Measurements from ENCODE around the gene ITPKB.
"Not testable (repeated sequence)": the region's sequence is repeated elsewhere in the genome, so short reads cannot be mapped to it uniquely, and the experiment has no call there.

ITPKB gene

DNA sequence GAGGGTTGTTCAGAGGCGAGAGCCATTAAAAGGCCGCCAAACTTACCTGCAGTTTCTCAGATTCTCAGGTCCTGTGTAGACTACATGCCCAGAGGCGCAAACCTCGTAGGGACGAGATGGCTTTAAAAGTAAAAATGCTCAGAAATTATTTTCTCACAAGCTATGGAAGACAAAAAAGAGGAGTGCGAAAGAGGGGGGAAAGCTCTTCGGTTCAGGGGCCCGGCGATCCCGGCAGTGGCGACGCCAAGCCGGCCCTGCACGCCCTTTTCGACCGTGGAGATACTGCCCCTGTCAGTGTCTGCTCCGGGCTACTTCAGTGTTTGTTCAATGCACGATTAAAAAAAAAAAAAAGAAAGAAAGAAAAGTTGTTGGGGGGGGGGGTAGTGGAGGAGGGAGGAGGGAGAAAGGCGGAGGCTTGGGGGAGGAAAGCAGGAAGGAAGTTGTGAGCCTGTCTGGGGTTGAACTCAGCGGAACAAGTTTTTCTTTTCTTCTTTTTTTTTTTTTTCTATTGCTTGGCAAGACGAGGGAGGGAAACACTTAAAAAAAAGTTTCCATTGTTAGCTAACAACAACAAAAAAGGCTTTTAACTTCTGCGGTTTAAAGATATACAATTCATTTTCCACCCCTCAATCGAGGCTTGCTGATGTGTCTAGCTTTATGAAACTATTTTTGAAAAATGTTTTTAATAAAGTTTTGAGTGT, at the start of gene ITPKB:
TSS of gene ITPKB (minus strand) at position 288 of the 701 bp plus-strand sequence. CDS start 1,824 bp downstream, outside the sequence.
- no peak for DNase-seq

DNA sequence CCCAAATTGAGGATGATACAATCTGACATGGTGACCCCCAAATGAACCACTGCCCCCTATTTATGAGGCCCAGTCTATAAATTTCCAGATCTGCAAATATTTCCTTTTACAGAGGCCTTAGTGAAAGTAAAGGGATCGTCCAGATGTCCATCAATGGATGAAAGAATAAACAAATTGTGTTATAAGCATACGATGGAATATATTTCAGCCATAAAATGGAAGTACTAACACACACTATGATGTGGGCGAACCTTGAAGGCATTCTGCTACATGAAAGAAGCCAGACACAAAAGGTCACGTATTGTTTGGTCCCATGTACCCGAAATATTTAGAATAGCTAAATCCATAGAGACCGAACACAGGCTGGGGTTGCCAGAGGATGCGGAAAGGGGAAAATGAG, 48.6 kb upstream of the ITPKB start:
- DNase-seq = no peak

DNA sequence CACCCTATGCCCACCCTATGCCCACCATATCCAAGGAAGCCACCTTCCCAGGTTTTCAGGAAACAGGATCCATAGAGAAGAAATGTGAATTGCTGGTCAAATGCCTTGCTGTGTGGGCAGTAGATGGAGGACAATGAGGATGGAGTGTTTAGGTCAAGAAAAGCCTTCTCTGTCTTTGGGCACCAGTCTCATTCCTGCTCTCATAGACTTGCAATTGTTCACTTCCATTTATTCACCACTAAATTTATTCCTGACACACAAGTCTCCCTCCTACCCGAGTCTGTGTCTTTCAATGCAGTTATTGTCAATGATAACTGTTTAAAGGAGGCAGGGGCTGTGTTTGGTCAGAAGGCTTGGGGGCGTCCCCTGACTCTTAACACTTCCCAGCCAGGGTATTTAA, 48.0 kb upstream of the ITPKB start:
- DNase-seq = no peak

DNA sequence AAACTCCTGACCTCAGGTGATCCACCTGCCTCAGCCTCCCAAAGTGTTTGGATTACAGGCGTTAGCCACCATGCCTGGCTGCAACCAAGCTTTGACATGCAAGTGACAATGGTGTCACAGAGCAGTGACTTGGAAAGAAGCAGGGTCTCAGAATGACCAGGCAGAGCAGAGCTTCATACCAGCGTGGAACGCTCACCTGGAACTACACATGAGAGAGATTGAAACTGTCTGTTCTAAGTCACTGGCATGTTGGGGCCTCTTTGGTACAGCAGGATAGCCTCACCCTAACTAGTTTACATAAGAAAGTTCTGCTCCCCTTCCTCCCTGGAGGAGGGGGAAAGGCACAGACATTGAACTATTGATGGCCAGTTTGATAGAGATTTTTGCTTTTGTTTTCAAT, 47.5 kb upstream of the ITPKB start:
- no peak for DNase-seq

DNA sequence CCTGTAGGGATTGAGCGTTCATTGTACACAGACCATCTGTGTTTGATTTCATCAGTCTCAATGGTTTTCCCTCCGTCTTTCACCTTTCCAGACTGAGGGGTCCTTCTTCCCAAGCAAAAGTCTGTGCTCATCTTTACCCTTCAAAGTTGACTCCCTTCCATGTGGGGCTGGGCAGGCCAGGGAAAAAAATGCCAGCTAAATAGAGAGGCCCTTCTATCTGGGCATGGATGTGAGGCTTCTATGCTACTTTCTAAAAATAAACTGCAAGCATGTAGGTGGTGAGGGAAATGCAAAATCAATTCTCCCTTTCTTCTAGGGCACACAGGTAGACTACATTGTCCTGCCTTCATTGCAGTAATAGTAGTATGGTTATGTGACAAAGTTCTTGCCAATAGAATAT, 46.7 kb upstream of the ITPKB start:
- DNase-seq = no peak

DNA sequence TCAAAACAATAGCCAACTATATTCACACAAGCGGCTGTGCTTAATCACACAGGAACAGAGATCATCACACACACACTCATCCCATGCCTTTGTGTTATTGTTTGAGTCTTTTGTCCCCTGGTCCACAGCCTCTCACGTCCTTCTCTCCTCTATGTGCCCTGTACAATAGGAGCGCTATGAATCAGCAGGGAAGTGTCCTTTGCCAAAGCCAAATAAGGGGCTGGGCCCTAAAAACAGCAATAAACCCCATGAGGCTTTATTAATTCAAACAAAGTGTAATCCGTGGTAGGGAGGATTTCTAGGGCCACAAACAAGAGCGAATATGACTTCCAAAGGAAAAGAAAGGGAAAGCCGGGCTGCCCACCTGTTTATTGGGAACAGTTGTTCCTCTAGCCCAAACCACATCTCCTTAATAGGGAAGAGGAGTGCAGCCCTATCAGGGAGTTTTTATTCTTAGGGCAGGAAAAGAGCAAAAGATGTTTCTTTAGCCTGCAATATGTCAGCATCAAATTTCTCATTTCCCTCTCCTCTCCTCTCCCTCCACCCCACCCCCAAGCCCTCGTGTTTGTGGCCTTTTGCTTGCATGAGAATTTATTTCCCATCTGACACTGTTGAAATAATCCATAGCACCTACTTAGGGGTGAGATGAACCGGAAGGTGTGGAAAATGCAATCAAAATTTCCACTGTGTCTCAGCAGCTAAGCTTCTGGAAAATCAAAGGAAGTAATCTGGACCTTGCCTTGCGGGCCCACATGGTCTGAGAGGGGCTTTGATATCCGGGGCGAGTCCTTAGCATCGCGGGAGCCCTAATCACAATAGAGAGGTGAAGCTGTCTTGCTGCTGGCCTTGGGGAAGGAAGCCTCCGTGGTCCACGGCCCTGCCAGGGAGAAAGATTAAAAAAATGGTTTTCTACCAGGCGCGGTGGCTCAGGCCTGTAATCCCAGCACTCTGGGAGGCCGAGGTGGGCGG, 45.3 kb upstream of the ITPKB start:
- no peak for DNase-seq

DNA sequence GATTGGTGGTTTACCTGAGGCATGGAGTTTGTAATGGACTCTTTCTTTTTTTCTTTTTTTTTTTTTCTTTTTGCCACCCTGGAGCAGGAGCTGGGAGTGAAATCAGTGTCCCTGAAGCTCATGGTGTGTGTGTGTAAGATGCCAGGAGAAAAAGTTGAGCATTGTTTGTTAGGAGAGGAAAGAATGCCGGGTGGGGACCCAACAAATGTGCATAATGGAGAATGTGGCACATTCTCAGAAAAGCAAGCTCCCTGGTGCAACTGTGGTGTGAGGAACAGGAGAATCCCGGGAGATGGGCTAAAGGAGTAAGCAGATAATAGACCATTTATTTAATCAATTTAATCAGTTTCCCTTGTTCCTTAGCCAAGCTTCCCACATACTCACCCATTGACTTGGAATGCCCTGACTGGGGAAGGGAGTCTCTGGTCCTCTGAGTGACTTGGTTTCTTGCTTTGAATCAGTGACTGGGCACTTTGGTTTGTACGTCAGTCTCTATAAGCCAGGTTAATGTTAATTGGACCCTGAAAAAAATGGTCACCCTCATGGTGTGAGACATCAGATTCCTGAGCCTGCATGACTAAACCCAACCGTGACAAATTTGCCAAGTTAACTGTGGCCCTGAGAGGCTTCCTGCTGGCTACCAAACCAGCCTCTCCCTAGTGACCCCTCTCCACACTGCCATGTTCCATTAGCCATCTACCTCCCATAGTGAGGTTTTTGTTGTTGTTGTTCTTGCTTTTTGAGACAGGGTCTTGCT, 43.9 kb upstream of the ITPKB start:
- no peak for DNase-seq

DNA sequence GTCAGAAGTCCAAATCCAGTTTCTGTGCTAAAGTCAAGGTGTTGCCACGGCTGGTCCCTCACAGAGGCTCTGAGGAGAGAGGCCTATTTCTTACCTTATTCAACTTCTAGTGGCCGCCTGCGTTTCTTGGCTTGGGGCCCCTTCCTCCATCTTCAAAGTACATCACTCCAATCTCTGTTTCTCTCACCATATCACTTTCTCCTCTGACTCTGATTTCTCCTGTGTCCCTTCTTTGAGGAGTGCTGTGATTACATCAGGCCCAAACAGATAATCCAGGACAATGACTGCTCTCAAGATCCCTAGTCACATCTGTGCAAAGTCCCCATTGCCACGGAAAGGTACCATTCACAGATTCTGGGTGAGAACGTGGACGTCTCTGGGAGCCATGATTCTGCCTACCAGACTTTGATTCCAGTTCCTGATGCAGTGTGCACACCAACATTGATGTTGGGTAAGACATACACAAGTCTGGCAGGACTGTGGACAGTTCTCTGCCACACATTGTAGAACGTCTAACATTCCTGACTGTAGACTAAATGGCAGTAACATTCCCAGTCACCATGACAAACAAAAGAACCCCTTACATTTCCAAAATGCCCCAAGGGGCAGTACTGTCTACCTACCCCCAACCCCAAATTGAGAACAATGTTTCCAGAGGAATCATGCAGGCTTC, 43.0 kb upstream of the ITPKB start:
- DNase-seq = no peak

DNA sequence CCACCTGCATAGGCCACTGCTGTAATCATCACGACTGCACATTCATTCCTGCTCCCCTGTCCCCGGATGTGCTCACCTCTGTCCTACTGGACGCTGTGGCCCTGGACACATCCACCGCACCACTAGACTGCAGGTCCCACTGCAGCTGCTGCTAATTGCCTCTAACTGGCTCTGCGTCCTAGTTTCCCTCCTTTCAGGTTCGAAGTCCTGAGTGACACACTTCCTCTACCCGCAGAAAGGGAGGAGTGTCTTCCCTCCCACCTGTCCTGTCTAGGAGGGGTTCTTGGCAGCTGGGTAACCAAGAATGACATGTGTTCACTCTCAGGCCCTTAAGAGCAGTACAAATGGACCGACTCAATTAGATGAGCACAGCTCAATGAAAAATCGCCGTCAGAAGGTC, 40.5 kb upstream of the ITPKB start:
- DNase-seq = peak; percentile 38

DNA sequence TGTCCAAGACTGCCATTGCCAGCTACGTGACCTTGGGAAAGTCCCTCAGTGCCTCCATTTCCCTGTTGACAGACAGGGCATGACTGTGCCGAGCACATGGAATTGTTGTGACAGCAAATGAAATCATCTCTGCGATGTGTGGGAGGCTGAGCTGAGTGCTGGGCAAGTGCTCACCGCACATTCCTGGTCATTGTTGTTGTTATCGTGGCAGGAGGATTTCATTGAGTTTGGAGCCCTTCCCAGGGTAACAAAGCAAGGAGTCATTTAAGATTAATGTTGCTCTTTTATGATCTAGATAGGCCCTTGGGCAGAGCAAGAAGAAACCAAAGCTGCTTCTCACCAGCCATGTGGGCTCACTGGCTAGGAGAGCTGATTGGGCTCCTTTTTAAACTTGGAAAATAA, 39.6 kb upstream of the ITPKB start:
- no peak for DNase-seq

DNA sequence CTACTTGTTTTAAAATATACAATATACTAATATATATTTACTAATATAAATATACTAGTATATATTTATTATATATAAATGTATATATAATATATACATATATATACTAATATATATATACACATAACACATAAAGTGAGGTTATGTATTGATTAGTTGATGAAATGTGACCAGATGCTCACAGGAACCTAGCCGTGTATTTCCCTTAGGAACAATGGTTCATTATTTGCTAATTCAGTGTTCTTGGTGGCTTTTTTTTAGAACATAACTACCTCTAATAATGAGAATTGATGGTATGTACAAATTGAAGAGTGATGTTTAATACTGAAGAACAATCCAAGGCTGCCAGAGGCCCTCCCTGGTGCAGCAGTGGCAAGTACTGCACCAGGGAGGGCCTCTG, 37.9 kb upstream of the ITPKB start:
- DNase-seq = no peak

DNA sequence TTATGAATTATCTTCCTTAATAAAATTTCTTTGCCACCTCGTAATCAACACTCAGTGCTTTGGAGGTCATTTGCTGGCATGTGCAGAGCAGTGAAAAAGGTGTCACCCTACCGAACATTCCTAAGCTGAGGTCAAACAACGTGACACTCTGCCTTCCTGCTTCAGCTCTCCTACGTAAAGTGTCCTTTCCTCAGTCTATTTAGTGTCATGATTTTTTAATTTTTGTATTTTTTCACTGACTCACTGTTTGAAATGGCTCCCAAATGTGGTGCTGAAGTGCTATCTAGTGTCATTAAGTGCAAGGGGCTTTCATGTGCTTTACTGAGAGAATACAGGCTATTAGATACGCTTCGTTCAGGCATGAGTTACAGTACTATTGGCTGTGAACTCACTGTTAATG, 37.0 kb upstream of the ITPKB start:
- no peak for DNase-seq

DNA sequence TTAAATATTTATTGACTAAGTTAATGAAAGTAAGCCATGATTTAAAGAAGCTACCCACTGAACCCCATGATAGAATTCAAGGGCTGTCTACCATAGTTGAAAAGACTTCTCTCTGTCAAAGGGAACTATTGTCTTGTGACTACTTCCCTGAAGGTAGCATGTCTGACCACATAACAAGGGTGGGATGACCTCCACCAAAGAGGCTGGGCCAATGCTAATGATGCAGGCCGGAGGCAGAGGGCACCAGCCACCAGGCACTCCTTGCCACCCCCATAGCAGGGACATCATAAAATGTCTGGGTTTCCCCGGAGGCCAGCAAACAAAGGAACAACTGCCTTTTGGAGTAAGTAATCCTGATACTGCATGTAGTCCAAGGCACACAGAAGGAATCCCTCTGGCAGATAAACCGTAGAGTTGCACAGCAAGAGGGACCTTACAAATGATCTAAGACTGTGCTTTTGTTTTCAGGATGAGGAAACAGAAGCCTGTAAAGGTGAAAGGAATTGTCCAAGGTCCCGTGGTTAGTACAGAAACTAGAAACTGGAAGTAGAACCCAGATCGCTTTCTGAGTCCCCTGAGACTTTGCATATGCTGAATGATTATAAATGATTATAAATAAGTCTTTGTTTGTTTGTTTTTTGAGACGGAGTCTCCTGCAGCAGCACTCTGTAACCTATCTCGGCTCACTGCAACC, 33.5 kb upstream of the ITPKB start:
- DNase-seq = no peak

DNA sequence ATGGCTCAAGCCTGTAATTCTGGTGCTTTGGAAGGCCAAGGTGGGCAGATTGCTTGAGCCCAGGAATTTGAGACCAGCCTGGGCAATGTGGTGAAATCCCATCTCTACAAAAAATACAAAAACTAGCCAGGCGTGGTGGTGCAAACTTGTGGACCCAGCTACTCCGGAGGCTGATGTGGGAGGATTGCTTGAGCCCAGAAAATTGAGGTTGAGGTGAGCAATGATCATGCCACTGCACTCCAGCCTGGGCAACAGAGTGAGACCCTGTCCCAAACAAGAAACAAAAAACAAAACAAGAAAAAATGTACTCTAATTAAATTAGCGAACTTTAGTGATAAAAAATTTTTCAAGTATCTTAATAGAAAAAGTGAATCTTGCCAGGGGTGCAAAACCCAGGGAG, 28.1 kb upstream of the ITPKB start:
- DNase-seq = not testable (repeated sequence)

DNA sequence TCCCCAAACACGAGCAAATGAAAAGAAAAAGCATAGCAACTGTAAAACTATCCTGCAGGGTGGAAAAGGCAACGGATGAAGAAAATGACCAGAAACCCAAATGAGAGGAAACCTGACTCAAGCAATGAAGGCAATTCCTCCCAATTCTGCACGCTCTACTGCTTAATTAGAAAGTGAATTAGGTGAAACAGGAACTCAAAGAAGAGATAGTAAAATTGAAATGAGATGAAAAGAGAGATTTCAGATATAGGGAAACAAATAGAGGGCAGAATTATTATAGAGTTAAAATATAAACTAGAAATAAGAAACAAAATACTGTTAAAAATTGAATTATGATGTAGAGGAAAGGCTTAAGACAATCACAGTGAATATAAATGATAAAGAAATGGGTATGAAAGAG, 27.5 kb upstream of the ITPKB start:
- DNase-seq = no peak

DNA sequence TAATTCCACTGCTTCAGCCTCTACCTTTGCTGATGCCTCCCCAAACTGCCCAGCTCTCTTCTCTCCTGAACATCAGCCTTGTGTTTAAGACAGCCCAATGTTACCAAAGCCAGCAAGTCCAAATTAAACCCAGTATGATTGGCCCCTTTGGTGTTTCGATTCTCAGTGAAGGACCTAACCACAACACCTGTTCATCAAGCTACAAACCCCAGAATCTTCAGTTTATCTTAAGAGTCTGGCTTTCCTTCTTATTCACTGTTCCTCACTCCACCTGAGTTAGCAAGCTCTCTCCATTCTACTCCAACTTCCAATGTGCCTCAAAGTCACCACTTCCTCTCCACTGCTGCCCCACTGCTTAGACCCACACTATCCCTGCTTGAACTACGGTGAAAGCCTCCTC, 25.5 kb upstream of the ITPKB start:
- no peak for DNase-seq

DNA sequence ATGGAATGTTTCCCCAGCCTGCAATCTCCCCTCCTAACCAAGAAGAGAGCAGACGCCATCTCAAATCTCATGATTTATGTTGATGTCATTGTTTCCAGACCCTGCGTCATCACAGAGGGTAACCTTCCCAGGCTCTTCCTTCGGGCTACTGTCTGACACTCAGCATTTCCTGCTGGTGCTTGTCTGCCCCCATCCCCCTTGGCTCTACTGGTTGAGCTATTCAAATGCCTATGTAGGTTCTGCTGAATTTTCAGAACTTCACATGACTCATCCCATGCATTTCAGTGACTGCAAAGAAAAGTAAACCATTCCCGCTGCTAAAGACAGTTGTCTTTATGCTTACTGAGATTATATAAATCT, 24.8 kb upstream of the ITPKB start:
- DNase-seq = no peak

DNA sequence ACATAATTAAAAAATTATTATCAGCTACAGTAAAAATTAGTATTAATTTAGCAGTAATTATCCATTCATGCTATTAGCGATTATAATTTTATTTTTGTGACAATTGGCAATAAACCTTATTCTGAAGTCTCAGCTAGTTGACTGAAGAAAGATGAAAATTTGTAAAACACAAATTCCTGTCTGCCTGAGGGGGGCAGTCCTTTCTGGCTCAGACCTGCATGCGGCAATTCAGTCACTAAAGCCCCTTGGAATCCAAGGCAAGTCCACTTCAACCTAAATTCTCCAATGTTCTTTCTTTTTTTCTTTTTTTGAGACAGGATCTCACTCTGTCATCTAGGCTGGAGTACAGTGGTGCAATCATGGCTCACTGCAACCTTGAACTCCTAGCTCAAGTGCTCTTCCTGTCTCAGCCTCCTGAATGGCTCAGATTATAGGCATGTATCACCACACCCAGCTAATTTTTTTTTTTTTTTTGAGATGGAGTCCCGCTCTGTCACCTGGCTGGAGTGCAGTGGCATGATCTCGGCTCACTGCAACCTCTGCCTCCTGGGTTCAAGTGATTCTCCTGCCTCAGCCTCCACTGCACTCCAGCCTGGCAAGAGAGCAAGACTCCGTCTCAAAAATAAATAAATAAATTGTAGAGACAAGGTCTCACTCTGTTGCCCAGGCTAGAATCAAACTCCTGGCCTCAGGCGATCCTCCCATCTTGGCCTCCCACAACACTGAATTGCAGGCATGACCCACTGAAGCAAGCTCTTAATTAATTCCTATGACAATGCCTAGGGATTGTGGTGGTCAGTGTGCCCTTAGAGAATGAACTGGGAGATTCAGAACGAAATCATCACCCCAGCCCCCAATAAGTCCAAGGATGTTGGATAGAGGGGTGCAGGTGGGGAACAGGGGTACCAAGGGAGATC, 24.2 kb upstream of the ITPKB start:
- no peak for DNase-seq

DNA sequence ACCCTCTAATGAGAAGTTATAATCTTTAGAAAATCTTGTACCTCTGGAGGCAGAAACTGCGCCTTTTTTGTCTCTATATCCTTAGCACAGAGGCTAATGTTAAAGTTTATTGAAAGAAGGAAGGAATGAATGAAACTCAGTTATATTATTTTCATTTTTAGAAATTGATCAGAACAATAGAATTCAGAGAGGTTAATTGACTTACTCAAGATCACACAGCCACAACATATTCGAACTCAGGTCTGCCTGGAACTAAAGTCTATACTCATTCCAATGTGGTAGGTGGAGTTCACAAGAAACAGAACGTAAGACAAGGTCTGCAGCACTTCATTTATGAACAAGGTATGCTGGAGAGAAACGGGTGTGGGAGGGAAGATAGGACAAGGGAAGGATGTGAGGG, 23.0 kb upstream of the ITPKB start:
- no peak for DNase-seq

DNA sequence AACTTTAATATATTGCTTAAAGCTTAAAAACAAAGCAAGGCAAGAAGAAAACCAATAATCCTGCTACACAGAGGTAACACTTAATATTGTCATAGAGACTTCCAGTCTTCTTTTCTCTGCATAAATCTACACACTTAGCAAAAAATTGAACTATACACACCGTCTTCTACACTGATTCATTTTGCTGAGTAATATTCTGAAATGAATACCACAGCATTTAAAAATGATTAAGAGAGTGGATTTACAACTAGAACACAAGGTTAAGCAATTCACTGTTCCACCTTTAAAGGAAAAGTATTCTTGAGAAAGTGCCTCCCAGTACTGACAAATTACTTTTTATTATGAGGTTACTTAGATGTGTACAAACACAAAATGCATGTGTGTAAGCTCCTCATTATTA, 22.2 kb upstream of the ITPKB start:
- no peak for DNase-seq

Data from NCI-H1436 (cell line).